Calu3 (cell line): Measurements from ENCODE around the gene DGKA. TPM values are rescaled to one million over a fixed set of nuclear protein-coding genes. Genes with fewer than 3 reads are reported as not detected.

ENCODE experiments used
- BruUV-seq: library from RNA; stranded (reverse); fragments of 400-500 nt; replicated peaks from 2 replicates; lab custom pipeline; 2021; lab: Mats Ljungman, UMichigan
- CTCF ChIA-PET: fragments of 300-600 bp; sonication (Branson Sonifier 250); formaldehyde crosslinking; loops from one replicate; lab custom pipeline; 2022; ENCODE audit warnings: antibody characterized with exemption; lab: Charles Lee
- DNase-seq: peaks from one replicate; pipeline ENCODE4 v3.0.0; 2022
- H3K27ac Mint-ChIP-seq: one replicate; pipeline ENCODE4 v1.8.0; 2022; ENCODE audit warnings: mixed read lengths; ENCODE audit not compliant: unreplicated experiment
- H3K27me3 Mint-ChIP-seq: one replicate; pipeline ENCODE4 v1.8.0; 2022; ENCODE audit warnings: mixed read lengths; ENCODE audit not compliant: unreplicated experiment
- H3K36me3 Mint-ChIP-seq: one replicate; pipeline ENCODE4 v1.8.0; 2022; ENCODE audit warnings: mild to moderate bottlenecking, moderate library complexity, mixed read lengths; ENCODE audit not compliant: insufficient read depth, unreplicated experiment
- H3K4me1 Mint-ChIP-seq: one replicate; pipeline ENCODE4 v1.8.0; 2022; ENCODE audit warnings: mild to moderate bottlenecking, low read depth, mixed read lengths; ENCODE audit not compliant: unreplicated experiment
- H3K4me3 Mint-ChIP-seq: one replicate; pipeline ENCODE4 v1.8.0; 2022; ENCODE audit warnings: mild to moderate bottlenecking, low read depth, moderate library complexity, mixed read lengths; ENCODE audit not compliant: unreplicated experiment
- H3K9me3 Mint-ChIP-seq: one replicate; pipeline ENCODE4 v1.8.0; 2022; ENCODE audit warnings: low read depth, mixed read lengths; ENCODE audit not compliant: unreplicated experiment
- intact Hi-C: fragments of 100-400 bp; cut with micrococcal nuclease; formaldehyde crosslinking; loops from one replicate; pipeline ENCODE4 v1.10.0; 2022; ENCODE audit not compliant: unreplicated experiment
- total RNA-seq: library from RNA; stranded (reverse); gene quantifications from 2 replicates; pipeline ENCODE4 v1.2.3, GENCODE V29; 2022
- TF ChIP-seq, protein P1 (sequence below): fragments of 200-600 bp; IDR thresholded peaks from one replicate; pipeline ENCODE4 v1.8.0; 2022; ENCODE audit warnings: antibody characterized with exemption; ENCODE audit not compliant: unreplicated experiment

Gene DGKA
- total RNA-seq, 1 experiment from 2014 or later: 51.2 TPM

GRCh38 chr12:55933799-55934742 is 3.1 kb downstream of the DGKA start:
- TF ChIP-seq, protein P1, sequence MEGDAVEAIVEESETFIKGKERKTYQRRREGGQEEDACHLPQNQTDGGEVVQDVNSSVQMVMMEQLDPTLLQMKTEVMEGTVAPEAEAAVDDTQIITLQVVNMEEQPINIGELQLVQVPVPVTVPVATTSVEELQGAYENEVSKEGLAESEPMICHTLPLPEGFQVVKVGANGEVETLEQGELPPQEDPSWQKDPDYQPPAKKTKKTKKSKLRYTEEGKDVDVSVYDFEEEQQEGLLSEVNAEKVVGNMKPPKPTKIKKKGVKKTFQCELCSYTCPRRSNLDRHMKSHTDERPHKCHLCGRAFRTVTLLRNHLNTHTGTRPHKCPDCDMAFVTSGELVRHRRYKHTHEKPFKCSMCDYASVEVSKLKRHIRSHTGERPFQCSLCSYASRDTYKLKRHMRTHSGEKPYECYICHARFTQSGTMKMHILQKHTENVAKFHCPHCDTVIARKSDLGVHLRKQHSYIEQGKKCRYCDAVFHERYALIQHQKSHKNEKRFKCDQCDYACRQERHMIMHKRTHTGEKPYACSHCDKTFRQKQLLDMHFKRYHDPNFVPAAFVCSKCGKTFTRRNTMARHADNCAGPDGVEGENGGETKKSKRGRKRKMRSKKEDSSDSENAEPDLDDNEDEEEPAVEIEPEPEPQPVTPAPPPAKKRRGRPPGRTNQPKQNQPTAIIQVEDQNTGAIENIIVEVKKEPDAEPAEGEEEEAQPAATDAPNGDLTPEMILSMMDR: no peak
- BruUV-seq: no TSS peak
- no peak overlapping the region for H3K27ac Mint-ChIP-seq
- intact Hi-C loops: loop anchor here (5.0 kb wide), 2 partner anchors 93 to 197 kb away; no protein-coding TSS in a partner anchor
- no peak for DNase-seq
- H3K27me3 Mint-ChIP-seq: no peaks in the 10 kb centered on the region
- no peak overlapping the region for H3K4me3 Mint-ChIP-seq
- peaks cover 33% of the 10 kb centered on the region for H3K4me1 Mint-ChIP-seq
- peaks cover 19% of the 10 kb centered on the region for H3K36me3 Mint-ChIP-seq
- CTCF ChIA-PET: interaction anchor here (0.6 to 3.2 kb wide), 4 partner anchors 61 to 253 kb away, joined by 3 to 9 read pairs (median 4); partner anchors contain the start of gene DNAJC14
- H3K9me3 Mint-ChIP-seq: no peaks in the 10 kb centered on the region

DNA sequence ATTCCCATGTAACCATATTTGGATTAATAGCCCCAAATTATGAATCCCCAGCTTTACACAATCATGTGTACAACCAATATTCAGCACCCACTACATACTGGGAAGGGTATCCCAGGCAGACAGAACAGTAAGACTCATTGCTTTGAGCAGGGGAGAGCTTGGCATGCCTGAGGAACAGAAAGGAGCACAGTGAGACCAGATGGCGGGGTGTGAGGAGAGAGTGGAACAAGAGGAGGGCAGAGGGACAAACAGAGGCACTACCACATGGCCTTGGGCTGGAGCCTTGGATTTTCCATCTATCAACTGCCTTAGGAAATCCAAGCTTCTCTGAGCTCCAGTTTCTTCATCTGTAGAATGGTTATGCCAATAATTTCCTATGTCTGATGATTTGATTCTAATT is 3.8 kb downstream of the DGKA start:
- Mint-ChIP-seq H3K36me3 (peaks cover 19% of the 10 kb centered on the region), H3K9me3 (no peaks in the 10 kb centered on the region), H3K27ac (no peak overlapping the region), H3K4me1 (peaks cover 31% of the 10 kb centered on the region), H3K27me3 (no peaks in the 10 kb centered on the region), H3K4me3 (no peak overlapping the region)
- CTCF ChIA-PET: no interaction called here
- DNase-seq: no peak
- no TSS peak for BruUV-seq
- TF ChIP-seq, protein P1: no peak
- intact Hi-C loops: loop anchor here (5.0 kb wide), 2 partner anchors 93 to 197 kb away; no protein-coding TSS in a partner anchor

GRCh38 chr12:55935738-55936151 is 4.8 kb downstream of the DGKA start:
- H3K27ac Mint-ChIP-seq: no peak overlapping the region

DNA sequence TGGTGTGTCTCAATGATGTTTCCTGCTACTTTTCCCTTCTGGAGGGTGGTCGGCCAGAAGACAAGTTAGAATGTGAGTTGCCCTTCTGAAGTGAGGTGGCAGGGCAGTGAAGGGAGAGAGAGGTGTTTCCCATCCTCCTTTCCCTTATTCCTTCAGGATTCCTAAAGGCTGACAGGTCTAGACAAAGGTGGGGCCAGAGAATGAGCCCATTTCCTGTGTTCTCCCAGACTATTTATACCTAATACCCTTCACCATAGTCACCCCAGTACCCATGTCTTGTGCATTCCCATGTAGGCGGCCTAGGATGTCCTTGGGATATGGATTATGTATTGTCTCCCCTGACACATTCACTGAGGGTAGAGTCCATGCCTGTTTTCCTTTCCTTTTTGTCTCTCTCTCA is 7.0 kb downstream of the DGKA start:
- H3K36me3 Mint-ChIP-seq: no peaks in the 10 kb centered on the region
- no peaks in the 10 kb centered on the region for H3K9me3 Mint-ChIP-seq
- intact Hi-C loops: no loop called here
- CTCF ChIA-PET: no interaction called here
- H3K4me3 Mint-ChIP-seq: no peak overlapping the region
- no peak for DNase-seq
- H3K27me3 Mint-ChIP-seq: no peaks in the 10 kb centered on the region
- peaks cover 22% of the 10 kb centered on the region for H3K4me1 Mint-ChIP-seq
- BruUV-seq: no TSS peak
- TF ChIP-seq, protein P1: no peak
- H3K27ac Mint-ChIP-seq: no peak overlapping the region

More at GRCh38 chr12:55935738-55936151, 4.8 kb downstream of the DGKA start:
- Mint-ChIP-seq H3K27me3 (no peaks in the 10 kb centered on the region), H3K9me3 (no peaks in the 10 kb centered on the region), H3K36me3 (peaks cover 19% of the 10 kb centered on the region), H3K4me1 (peaks cover 28% of the 10 kb centered on the region), H3K4me3 (no peak overlapping the region)
- CTCF ChIA-PET: interaction anchor here (0.6 kb wide), 2 partner anchors 58 to 141 kb away, joined by 3 read pairs; no protein-coding TSS in a partner anchor
- TF ChIP-seq, protein P1: no peak
- no peak for DNase-seq
- intact Hi-C loops: no loop called here
- BruUV-seq: no TSS peak
